MM.1S (cell line): Measurements from ENCODE around the gene GSTA5.
"Not testable (repeated sequence)": the region's sequence is repeated elsewhere in the genome, so short reads cannot be mapped to it uniquely, and the experiment has no call there.

Source experiments
- DNase-seq: peaks from one replicate; pipeline ENCODE4 v3.0.0-alpha.2; 2015
- H2AFZ ChIP-seq: fragments of 300-600 bp; sonication (generic); 2 replicates; pipeline ENCODE4 v1.6.0; 2016; ENCODE audit warnings: antibody characterized with exemption, low read length
- H3F3A ChIP-seq: fragments of 300-600 bp; sonication (generic); 2 replicates; pipeline ENCODE4 v1.6.1; 2016; ENCODE audit warnings: mild to moderate bottlenecking, antibody characterized with exemption, low read length, moderate library complexity, mixed read lengths; ENCODE audit not compliant: insufficient read depth
- H3K27ac ChIP-seq: fragments of 300-600 bp; sonication (generic); 2 replicates; pipeline ENCODE4 v1.5.1; 2016; ENCODE audit warnings: mild to moderate bottlenecking, low read length
- H3K27me3 ChIP-seq: fragments of 300-600 bp; sonication (generic); replicated peaks from 2 replicates; pipeline ENCODE4 v1.6.0; 2016; ENCODE audit warnings: low read length; ENCODE audit not compliant: insufficient read depth
- H3K36me3 ChIP-seq: fragments of 300-600 bp; sonication (generic); replicated peaks from 2 replicates; pipeline ENCODE4 v1.6.1; 2016; ENCODE audit warnings: mild to moderate bottlenecking, low read length, mixed read lengths; ENCODE audit not compliant: insufficient read depth
- H3K4me1 ChIP-seq: fragments of 300-600 bp; sonication (generic); 2 replicates; pipeline ENCODE4 v1.6.1; 2016; ENCODE audit warnings: low read length, mixed read lengths
- H3K4me2 ChIP-seq: fragments of 300-600 bp; sonication (generic); 2 replicates; pipeline ENCODE4 v1.6.0; 2016; ENCODE audit warnings: low read depth, low read length
- H3K4me3 ChIP-seq: fragments of 300-600 bp; sonication (generic); 2 replicates; pipeline ENCODE4 v1.5.1; 2016; ENCODE audit warnings: low read length, mixed read lengths
- H3K79me2 ChIP-seq: fragments of 300-600 bp; sonication (generic); 2 replicates; pipeline ENCODE4 v1.6.1; 2016; ENCODE audit warnings: mixed run types, low read length, mixed read lengths
- H3K9ac ChIP-seq: fragments of 300-600 bp; sonication (generic); 2 replicates; pipeline ENCODE4 v1.6.1; 2016; ENCODE audit warnings: low read length, mixed read lengths
- H3K9me2 ChIP-seq: fragments of 300-600 bp; sonication (generic); replicated peaks from 2 replicates; pipeline ENCODE4 v1.6.1; 2016; ENCODE audit warnings: mild to moderate bottlenecking, low read length, mixed read lengths; ENCODE audit not compliant: insufficient read depth
- H3K9me3 ChIP-seq: fragments of 300-600 bp; sonication (generic); replicated peaks from 2 replicates; pipeline ENCODE4 v1.6.1; 2016; ENCODE audit warnings: mild to moderate bottlenecking, low read length, mixed read lengths; ENCODE audit not compliant: insufficient read depth
- H4K20me1 ChIP-seq: fragments of 300-600 bp; sonication (generic); 2 replicates; pipeline ENCODE4 v1.6.1; 2016; ENCODE audit warnings: mild to moderate bottlenecking, low read length, moderate library complexity, mixed read lengths; ENCODE audit not compliant: insufficient read depth
- CTCF ChIP-seq: fragments of 300-600 bp; sonication (generic); IDR thresholded peaks from 2 replicates; pipeline ENCODE4 v1.5.1; 2016; ENCODE audit warnings: antibody characterized with exemption, low read length, mixed read lengths
- EZH2 ChIP-seq: fragments of 300-600 bp; sonication (generic); optimal IDR thresholded peaks from 2 replicates; pipeline ENCODE3; 2017; ENCODE audit warnings: low read depth, mild to moderate bottlenecking, antibody characterized with exemption, low read length, mixed read lengths
- EZH2phosphoT487 ChIP-seq: fragments of 300-600 bp; sonication (generic); IDR thresholded peaks from 2 replicates; pipeline ENCODE4 v1.6.1; 2018; ENCODE audit warnings: antibody characterized with exemption, low read length

GSTA5 gene

GRCh38 chr6:52821842-52822241 lies 18.8 kb downstream of the GSTA5 start:
- Histone ChIP-seq H3K27ac (no peak overlapping the region), H3K27me3 (no peaks in the 10 kb centered on the region), H3K36me3 (no peaks in the 10 kb centered on the region), H3K4me1 (no peaks in the 10 kb centered on the region), H3K9me3 (no peaks in the 10 kb centered on the region), H3K79me2 (no peaks in the 10 kb centered on the region), H4K20me1 (no peaks in the 10 kb centered on the region), H3K4me2 (no peak overlapping the region), H3F3A (no peaks in the 10 kb centered on the region), H3K4me3 (no peak overlapping the region), H3K9me2 (no peaks in the 10 kb centered on the region), H2AFZ (no peak overlapping the region), H3K9ac (no peak overlapping the region)
- TF ChIP-seq EZH2phosphoT487 = no peak
- TF ChIP-seq CTCF = no peak
- TF ChIP-seq EZH2 = no peak
- DNase-seq = no peak

GRCh38 chr6:52820198-52820597 lies 20.4 kb downstream of the GSTA5 start:
- no peak for DNase-seq
- Histone ChIP-seq H3K9ac (no peak overlapping the region), H3K4me2 (no peak overlapping the region)

GRCh38 chr6:52815167-52816092 lies 25.2 kb downstream of the GSTA5 start:
- Histone ChIP-seq H3K9me2 (no peaks in the 10 kb centered on the region), H3K27me3 (no peaks in the 10 kb centered on the region), H3F3A (no peaks in the 10 kb centered on the region), H3K79me2 (no peaks in the 10 kb centered on the region), H2AFZ (no peak overlapping the region), H3K4me1 (no peaks in the 10 kb centered on the region), H3K4me3 (no peak overlapping the region), H3K4me2 (no peak overlapping the region), H3K9ac (no peak overlapping the region), H3K36me3 (no peaks in the 10 kb centered on the region), H3K27ac (no peak overlapping the region), H3K9me3 (no peaks in the 10 kb centered on the region), H4K20me1 (no peaks in the 10 kb centered on the region)
- peak; percentile 31 for DNase-seq
- TF ChIP-seq CTCF (peak; percentile 75), EZH2 (no peak), EZH2phosphoT487 (no peak)

More at GRCh38 chr6:52820198-52820597, 20.4 kb downstream of the GSTA5 start:
- TF ChIP-seq CTCF = no peak
- no peak for TF ChIP-seq EZH2phosphoT487
- no peak for TF ChIP-seq EZH2
- no peaks in the 10 kb centered on the region for H3F3A ChIP-seq
- no peaks in the 10 kb centered on the region for H4K20me1 ChIP-seq
- no peak overlapping the region for H2AFZ ChIP-seq
- H3K27me3 ChIP-seq = no peaks in the 10 kb centered on the region
- no peaks in the 10 kb centered on the region for H3K4me1 ChIP-seq
- H3K9me3 ChIP-seq = no peaks in the 10 kb centered on the region
- no peak overlapping the region for H3K27ac ChIP-seq
- no peaks in the 10 kb centered on the region for H3K79me2 ChIP-seq
- H3K9me2 ChIP-seq = no peaks in the 10 kb centered on the region
- H3K4me3 ChIP-seq = no peak overlapping the region
- no peaks in the 10 kb centered on the region for H3K36me3 ChIP-seq

GRCh38 chr6:52814545-52814944 lies 26.1 kb downstream of the GSTA5 start:
- H2AFZ ChIP-seq, H3K4me3 ChIP-seq, H4K20me1 ChIP-seq, H3K27ac ChIP-seq, DNase-seq, H3K4me2 ChIP-seq, H3K36me3 ChIP-seq, H3K9ac ChIP-seq, H3K9me2 ChIP-seq, H3K27me3 ChIP-seq, H3K79me2 ChIP-seq, H3K4me1 ChIP-seq, H3F3A ChIP-seq, H3K9me3 ChIP-seq: not testable (repeated sequence)

GRCh38 chr6:52809777-52810176 lies 30.8 kb downstream of the GSTA5 start:
- H2AFZ ChIP-seq, H3K36me3 ChIP-seq, H3F3A ChIP-seq, H4K20me1 ChIP-seq, H3K4me2 ChIP-seq, H3K4me1 ChIP-seq, H3K9me2 ChIP-seq, H3K79me2 ChIP-seq, H3K9ac ChIP-seq, DNase-seq, H3K27me3 ChIP-seq, H3K9me3 ChIP-seq, H3K27ac ChIP-seq, H3K4me3 ChIP-seq: not testable (repeated sequence)
